Transverse colon (tissue), 4 donors: Measurements from ENCODE around the gene ACSL6.

ENCODE experiments used
- CTCF ChIP-seq, 5 experiments: fragments of 200-600 bp in 3 of 5; fragments of 450-650 bp in 2 of 5; sonication (generic) in 3 of 5; IDR thresholded peaks; 1 replicate in 2 of 5; 2 replicates in 3 of 5; pipeline ENCODE4 v1.5.1; 2016 to 2017; ENCODE audit warnings: antibody characterized with exemption in 5 of 5, inconsistent platforms in 3 of 5, mild to moderate bottlenecking in 2 of 5, moderate library complexity in 1 of 5
- EP300 ChIP-seq: sonication (generic); formaldehyde crosslinking; IDR thresholded peaks from one replicate; pipeline ENCODE4 v1.6.1; 2017; ENCODE audit warnings: antibody characterized with exemption, low read depth
- POLR2A ChIP-seq: fragments of 450-650 bp; IDR thresholded peaks from one replicate; pipeline ENCODE4 v1.6.1; 2016; ENCODE audit warnings: antibody characterized with exemption, mild to moderate bottlenecking, moderate library complexity
- POLR2AphosphoS5 ChIP-seq, 3 donors: sonication (generic); formaldehyde crosslinking; IDR thresholded peaks; one replicate each; pipeline ENCODE4 v1.6.1; 2016; ENCODE audit warnings: antibody characterized with exemption in 3 of 3

- TF ChIP-seq POLR2A, result no peak
- no peak for TF ChIP-seq CTCF (IDR thresholded peaks at IDR 0.05)
- no peak for TF ChIP-seq POLR2AphosphoS5 (IDR thresholded peaks at IDR 0.05)
- no peak for TF ChIP-seq EP300
Observed at GRCh38 chr5:132017738-132018625, 6.5 kb upstream of the ACSL6 start.
